Thyroid gland (tissue), 4 donors: Measurements from ENCODE around the gene TAF8.

Experiments used
- CTCF ChIP-seq, 6 experiments: fragments of 200-600 bp in 3 of 6; fragments of 450-650 bp in 3 of 6; sonication (generic) in 3 of 6; IDR thresholded peaks; one replicate each; pipeline ENCODE4 v1.5.1; 2016 to 2019; ENCODE audit warnings: antibody characterized with exemption in 6 of 6, mild to moderate bottlenecking in 2 of 6, inconsistent platforms in 1 of 6, moderate library complexity in 1 of 6
- POLR2A ChIP-seq, 2 donors: fragments of 450-650 bp; IDR thresholded peaks; one replicate each; pipeline ENCODE4 v1.6.1; 2017; ENCODE audit warnings: antibody characterized with exemption in 2 of 2, mild to moderate bottlenecking in 2 of 2, moderate library complexity in 1 of 2

GRCh38 chr6:42045538-42046460 is 4.5 kb upstream of the TAF8 start:
- TF ChIP-seq CTCF (IDR thresholded peaks at IDR 0.05) = no peak
- peak in 1 of 2 donors; percentile 72 for TF ChIP-seq POLR2A (IDR thresholded peaks at IDR 0.05)
